GM23338 (cell line): ENCODE measurements around the gene NOC2L. TPM values are rescaled to one million over a fixed set of nuclear protein-coding genes. Genes with fewer than 3 reads are reported as not detected.
A peak's percentile ranks its signal among the peaks of the same experiment; 100 is the strongest.

Experiments
- ATAC-seq: fragments of 200-7000 bp; cut with Tn5 transposase; 3 replicates; pipeline ENCODE4 v1.9.1; 2020
- DNase-seq: peaks from one replicate; pipeline ENCODE4 v3.0.0-alpha.2; 2015; ENCODE audit warnings: low spot score
- H2AFZ ChIP-seq: fragments of 200-600 bp; sonication (generic); 2 replicates; pipeline ENCODE4 v1.8.0; 2016; ENCODE audit warnings: antibody characterized with exemption, mild to moderate bottlenecking, moderate library complexity
- H3F3A ChIP-seq: fragments of 200-600 bp; sonication (generic); replicated peaks from 2 replicates; pipeline ENCODE4 v1.8.0; 2017; ENCODE audit warnings: antibody characterized with exemption, mixed run types, low read depth
- H3K27ac ChIP-seq: fragments of 200-600 bp; sonication (generic); 2 replicates; pipeline ENCODE4 v1.6.1; 2016; ENCODE audit warnings: low read depth
- H3K27me3 ChIP-seq: fragments of 200-600 bp; sonication (generic); 2 replicates; pipeline ENCODE4 v1.8.0; 2016; ENCODE audit warnings: mild to moderate bottlenecking, mixed run types, moderate library complexity; ENCODE audit not compliant: insufficient read depth
- H3K36me3 ChIP-seq: fragments of 200-600 bp; sonication (generic); 2 replicates; pipeline ENCODE4 v1.8.0; 2016; ENCODE audit warnings: mild to moderate bottlenecking; ENCODE audit not compliant: insufficient read depth
- H3K4me1 ChIP-seq: fragments of 200-600 bp; sonication (generic); 2 replicates; pipeline ENCODE4 v1.8.0; 2016; ENCODE audit warnings: mild to moderate bottlenecking, moderate library complexity; ENCODE audit not compliant: insufficient read depth
- H3K4me2 ChIP-seq: fragments of 200-600 bp; sonication (generic); 2 replicates; pipeline ENCODE4 v1.7.1; 2017; ENCODE audit warnings: mixed run types
- H3K4me3 ChIP-seq: fragments of 200-600 bp; sonication (generic); 2 replicates; pipeline ENCODE4 v1.6.1; 2016; ENCODE audit warnings: mixed run types
- H3K79me2 ChIP-seq: fragments of 200-600 bp; sonication (generic); replicated peaks from 2 replicates; pipeline ENCODE4 v1.8.0; 2017; ENCODE audit warnings: mild to moderate bottlenecking; ENCODE audit not compliant: insufficient read depth
- H3K9me2 ChIP-seq: fragments of 200-600 bp; sonication (generic); 2 replicates; pipeline ENCODE4 v1.8.0; 2017; ENCODE audit not compliant: insufficient read depth
- H4K20me1 ChIP-seq: fragments of 200-600 bp; sonication (generic); replicated peaks from 2 replicates; pipeline ENCODE4 v1.8.0; 2017; ENCODE audit warnings: mild to moderate bottlenecking; ENCODE audit not compliant: insufficient read depth
- H3K27ac Mint-ChIP-seq: 2 replicates; pipeline ENCODE4 v1.8.0; 2020; ENCODE audit warnings: inconsistent platforms, mild to moderate bottlenecking, moderate library complexity, mixed read lengths
- H3K27me3 Mint-ChIP-seq: 3 replicates; pipeline ENCODE4 v1.8.0; 2022; ENCODE audit warnings: low read depth, mild to moderate bottlenecking, moderate library complexity, mixed read lengths, inconsistent platforms; ENCODE audit not compliant: insufficient read depth, poor library complexity
- H3K36me3 Mint-ChIP-seq: 3 replicates; pipeline ENCODE4 v1.8.0; 2021; ENCODE audit warnings: low read depth, mild to moderate bottlenecking, inconsistent platforms, moderate library complexity, mixed read lengths
- H3K4me1 Mint-ChIP-seq: 3 replicates; pipeline ENCODE4 v1.8.0; 2020; ENCODE audit warnings: mild to moderate bottlenecking, inconsistent platforms, mixed read lengths
- H3K4me3 Mint-ChIP-seq: 3 replicates; pipeline ENCODE4 v1.8.0; 2021; ENCODE audit warnings: moderate library complexity, mild to moderate bottlenecking, inconsistent platforms, mixed read lengths
- H3K9me3 Mint-ChIP-seq: 3 replicates; pipeline ENCODE4 v1.8.0; 2020; ENCODE audit warnings: moderate library complexity, mild to moderate bottlenecking, inconsistent platforms, mixed read lengths
- CREB1 ChIP-seq: fragments of 250-450 bp; sonication (Bioruptor Pico); IDR thresholded peaks from 2 replicates; pipeline ENCODE4 v1.5.0; 2020; ENCODE audit warnings: low read depth, mild to moderate bottlenecking, moderate library complexity
- EZH2 ChIP-seq: fragments of 200-600 bp; sonication (generic); IDR thresholded peaks from one replicate; pipeline ENCODE4 v1.8.0; 2017; ENCODE audit warnings: antibody characterized with exemption, mild to moderate bottlenecking, low read depth; ENCODE audit not compliant: unreplicated experiment
- EZH2phosphoT487 ChIP-seq: fragments of 200-600 bp; sonication (generic); IDR thresholded peaks from one replicate; pipeline ENCODE4 v1.8.1; 2018; ENCODE audit warnings: antibody characterized with exemption; ENCODE audit not compliant: unreplicated experiment
- JUNB ChIP-seq: IDR thresholded peaks from one replicate; pipeline ENCODE4 v1.6.1; 2016; ENCODE audit warnings: antibody characterized with exemption; ENCODE audit not compliant: unreplicated experiment
- NANOG ChIP-seq: IDR thresholded peaks from 2 replicates; pipeline ENCODE4 v1.6.1; 2016; ENCODE audit warnings: antibody characterized with exemption, borderline replicate concordance
- POLR2AphosphoS5 ChIP-seq: IDR thresholded peaks from 2 replicates; pipeline ENCODE4 v1.6.1; 2016; ENCODE audit warnings: antibody characterized with exemption, low read depth
- REST ChIP-seq: IDR thresholded peaks from one replicate; pipeline ENCODE4 v1.6.1; 2018; ENCODE audit warnings: antibody characterized with exemption; ENCODE audit not compliant: unreplicated experiment
- STAT1 ChIP-seq: IDR thresholded peaks from one replicate; pipeline ENCODE4 v1.6.1; 2016; ENCODE audit warnings: antibody characterized with exemption; ENCODE audit not compliant: unreplicated experiment
- ZNF114 ChIP-seq: fragments of 250-450 bp; sonication (Bioruptor Pico); IDR thresholded peaks from 2 replicates; pipeline ENCODE4 v1.5.0; 2020; ENCODE audit warnings: mild to moderate bottlenecking, moderate library complexity
- ZNF331 ChIP-seq: fragments of 250-450 bp; sonication (Bioruptor Pico); IDR thresholded peaks from 2 replicates; pipeline ENCODE4 v1.5.0; 2020; ENCODE audit warnings: low read depth, mild to moderate bottlenecking, moderate library complexity
- ZNF462 ChIP-seq: fragments of 250-450 bp; sonication (Bioruptor Pico); IDR thresholded peaks from 2 replicates; pipeline ENCODE4 v1.5.0; 2020; ENCODE audit warnings: mild to moderate bottlenecking, moderate library complexity
- polyA plus RNA-seq: library from polyadenylated mRNA; unstranded; fragments of >200 nt; fragmentation: Nextera tagmentation; extraction: Ambion mirVana; gene quantifications from 2 replicates; pipeline ENCODE4 v1.2.1, GENCODE V29; 2016
- total RNA-seq: library from RNA; depleted of rRNA; stranded (reverse); fragments of >200 nt; shearing (Covaris generic); gene quantifications from 2 replicates; pipeline ENCODE4 v1.2.3, GENCODE V29; 2014

The NOC2L gene
- total and polyA plus RNA-seq, 2 experiments from 2014 or later: 79.3 to 125 TPM

- TF ChIP-seq POLR2AphosphoS5: no peak
- no peak for TF ChIP-seq EZH2phosphoT487
- no peak for TF ChIP-seq ZNF114 (CRISPR knock-in tag)
- TF ChIP-seq ZNF331 (CRISPR knock-in tag): no peak
- TF ChIP-seq JUNB: no peak
- no peak for TF ChIP-seq STAT1
- TF ChIP-seq REST: no peak
These were observed 48.0 kb downstream of the NOC2L start (continued) for GRCh38 chr1:910881-911721.

- Histone ChIP-seq H3K79me2 (no peaks in the 10 kb centered on the region), H3K36me3 (no peaks in the 10 kb centered on the region), H4K20me1 (no peaks in the 10 kb centered on the region; the same call in 1 of the 2 replicates), H3K4me2 (peak overlapping the region; percentile 38; the same call in 1 of the 2 replicates), H3F3A (no peaks in the 10 kb centered on the region), H3K27ac (no peak overlapping the region), H2AFZ (no peak overlapping the region), H3K4me3 (peak overlapping the region; percentile 23; the same call in 1 of the 2 replicates), H3K9me2 (no peaks in the 10 kb centered on the region), H3K4me1 (no peaks in the 10 kb centered on the region), H3K27me3 (peaks cover 70% of the 10 kb centered on the region)
- Mint-ChIP-seq H3K4me1 (peaks cover 9% of the 10 kb centered on the region), H3K27ac (no peak overlapping the region), H3K9me3 (peaks cover 4% of the 10 kb centered on the region; the same call in 2 of the 3 replicates), H3K36me3 (peaks cover 2% of the 10 kb centered on the region; the same call in 1 of the 3 replicates), H3K4me3 (no peak overlapping the region), H3K27me3 (peaks cover 55% of the 10 kb centered on the region)
- ATAC-seq (no peak), DNase-seq (no peak)
- TF ChIP-seq NANOG: no peak
- TF ChIP-seq CREB1 (CRISPR knock-in tag): no peak
- TF ChIP-seq EZH2phosphoT487: no peak
- no peak for TF ChIP-seq ZNF462 (CRISPR knock-in tag)
- TF ChIP-seq EZH2: no peak
- TF ChIP-seq JUNB: no peak
- no peak for TF ChIP-seq POLR2AphosphoS5
These were observed 48.7 kb downstream of the NOC2L start for GRCh38 chr1:910311-910880.
